Osteocyte (in vitro differentiated cells): Measurements from ENCODE around the gene ROR2. TPM values are rescaled to one million over a fixed set of nuclear protein-coding genes. Genes with fewer than 3 reads are reported as not detected.

Experiments used
- DNase-seq: peaks from one replicate; pipeline ENCODE4 v3.0.0; 2021; ENCODE audit warnings: mixed read lengths; ENCODE audit not compliant: unreplicated experiment; ENCODE audit errors: extremely low spot score
- H3K27ac Mint-ChIP-seq: one replicate; pipeline ENCODE4 v1.8.0; 2021; ENCODE audit warnings: mild to moderate bottlenecking, mixed read lengths; ENCODE audit not compliant: unreplicated experiment
- H3K27me3 Mint-ChIP-seq: one replicate; pipeline ENCODE4 v1.8.0; 2021; ENCODE audit warnings: mixed read lengths; ENCODE audit not compliant: unreplicated experiment
- H3K36me3 Mint-ChIP-seq: one replicate; pipeline ENCODE4 v1.8.0; 2021; ENCODE audit warnings: mixed read lengths; ENCODE audit not compliant: unreplicated experiment
- H3K4me1 Mint-ChIP-seq: one replicate; pipeline ENCODE4 v1.8.0; 2021; ENCODE audit warnings: mixed read lengths; ENCODE audit not compliant: unreplicated experiment
- H3K4me3 Mint-ChIP-seq: one replicate; pipeline ENCODE4 v1.8.0; 2021; ENCODE audit warnings: mild to moderate bottlenecking, moderate library complexity, mixed read lengths; ENCODE audit not compliant: unreplicated experiment
- H3K9me3 Mint-ChIP-seq: one replicate; pipeline ENCODE4 v1.8.0; 2021; ENCODE audit warnings: mixed read lengths; ENCODE audit not compliant: unreplicated experiment
- CTCF ChIP-seq: fragments of 200-600 bp; sonication (generic); IDR thresholded peaks from 2 replicates; pipeline ENCODE4 v1.5.0; 2021; ENCODE audit warnings: antibody characterized with exemption, mild to moderate bottlenecking, moderate library complexity
- long read RNA-seq: library from polyadenylated mRNA; unstranded; transcript quantifications from one replicate; pipeline ENCODE4 v2.0.0, GENCODE V29; 2021
- total RNA-seq: library from RNA; stranded (reverse); gene quantifications from 2 replicates; pipeline ENCODE4 v1.2.1, GENCODE V29; 2021

Gene ROR2
- 43.0 and 48.2 TPM in 2 replicates for total RNA-seq
- long read RNA-seq, full-length matches to known transcripts, result 4 of 29 reads
- long read RNA-seq, partial matches to known transcripts, result 7 of 29 reads
- long read RNA-seq, other reads (novel, unspliced or antisense), result 18 of 29 reads

- Mint-ChIP-seq H3K4me1 (peaks cover 54% of the 10 kb centered on the region), H3K9me3 (no peaks in the 10 kb centered on the region), H3K4me3 (peak within 1 kb of the TSS; percentile 87), H3K36me3 (no peaks in the 10 kb centered on the region), H3K27ac (peak within 1 kb of the TSS; percentile 53), H3K27me3 (no peaks in the 10 kb centered on the region)
- TF ChIP-seq CTCF, result peak; percentile 80
- DNase-seq, result peak; percentile 95
Observed at GRCh38 chr9:91949946-91950664, at the start of gene ROR2. TSS of gene ROR2 (minus strand) at chr9:91950228.

- Mint-ChIP-seq H3K36me3 (no peaks in the 10 kb centered on the region), H3K4me1 (peaks cover 13% of the 10 kb centered on the region), H3K9me3 (no peaks in the 10 kb centered on the region), H3K4me3 (no peak overlapping the region), H3K27me3 (peaks cover 16% of the 10 kb centered on the region), H3K27ac (no peak overlapping the region)
- no peak for TF ChIP-seq CTCF
- DNase-seq, result peak; percentile 32
Observed at GRCh38 chr9:91995000-91995655, 45.1 kb upstream of the ROR2 start.

- Mint-ChIP-seq H3K27me3 (peaks cover 16% of the 10 kb centered on the region), H3K27ac (no peak overlapping the region), H3K4me3 (no peak overlapping the region), H3K9me3 (no peaks in the 10 kb centered on the region), H3K4me1 (peaks cover 13% of the 10 kb centered on the region), H3K36me3 (no peaks in the 10 kb centered on the region)
- no peak for TF ChIP-seq CTCF
- no peak for DNase-seq
Observed at GRCh38 chr9:91994422-91994821, 44.4 kb upstream of the ROR2 start.

- peak; percentile 48 for DNase-seq
- Mint-ChIP-seq H3K4me3 (no peak overlapping the region), H3K27ac (peak overlapping the region; percentile 66), H3K4me1 (peaks cover 13% of the 10 kb centered on the region), H3K9me3 (no peaks in the 10 kb centered on the region), H3K27me3 (peaks cover 16% of the 10 kb centered on the region), H3K36me3 (no peaks in the 10 kb centered on the region)
- TF ChIP-seq CTCF, result no peak
Observed at GRCh38 chr9:91992461-91993041, 42.5 kb upstream of the ROR2 start.
